ENCODE results near the gene PTPRN. TPM values are rescaled to one million over a fixed set of nuclear protein-coding genes. Genes with fewer than 3 reads are reported as not detected.

PTPRN gene
- total and polyA plus RNA-seq, 2 of the 4 experiments (the other 2 are of a cell fraction) = 5.2 to 22.0 TPM

- Histone ChIP-seq H3K4me3 (ENCODE audit: insufficient read depth, low read depth, low read length) (no peak overlapping the region), H2BK15ac (ENCODE audit: low read depth, low read length) (no peak overlapping the region), H3K4me2 (ENCODE audit: low read depth, low read length) (no peak overlapping the region), H3K79me1 (ENCODE audit: low read depth in 1 of 2, low read length in 2 of 2) (no peaks in the 10 kb centered on the region), H2BK120ac (ENCODE audit: low read depth, low read length) (no peak overlapping the region), H3K14ac (replicated peaks; ENCODE audit: low read depth, low read length) (no peak overlapping the region), H3K18ac (ENCODE audit: low read depth, low read length) (no peak overlapping the region), H3K23ac (ENCODE audit: low read depth, low read length) (no peak overlapping the region), H4K8ac (ENCODE audit: low read depth in 2 of 2, low read length in 2 of 2) (no peak overlapping the region), H2AFZ (replicated peaks; ENCODE audit: low read length, poor library complexity) (no peak overlapping the region), H3K9me3 (ENCODE audit: control insufficient read depth, insufficient read depth, low read length) (no peaks in the 10 kb centered on the region), H3K9me1 (ENCODE audit: insufficient read depth, low read length) (no peaks in the 10 kb centered on the region; the same call in 1 of the 2 replicates), H2BK5ac (ENCODE audit: low read depth, low read length, poor library complexity, severe bottlenecking) (no peak overlapping the region), H3K27ac (ENCODE audit: insufficient read depth, low read length) (no peak overlapping the region), H3K27me3 (ENCODE audit: control insufficient read depth, insufficient read depth, low read length) (peaks cover 47% of the 10 kb centered on the region), H2AK5ac (ENCODE audit: low read depth, low read length) (no peak overlapping the region), H3K56ac (ENCODE audit: extremely low read depth, insufficient read depth, low read length) (no peak overlapping the region), H2BK20ac (ENCODE audit: low read depth, low read length) (no peak overlapping the region), H4K20me1 (ENCODE audit: insufficient read depth, low read length) (no peaks in the 10 kb centered on the region), H3K36me3 (ENCODE audit: control insufficient read depth, insufficient read depth, low read length) (no peaks in the 10 kb centered on the region), H3K9ac (ENCODE audit: low read depth, low read length) (no peak overlapping the region), H4K91ac (ENCODE audit: insufficient read depth, low read depth, low read length) (no peak overlapping the region), H2AK9ac (replicated peaks; ENCODE audit: low read depth, low read length, poor library complexity) (no peak overlapping the region), H4K5ac (ENCODE audit: low read depth, low read length) (no peak overlapping the region), H3K4me1 (ENCODE audit: control insufficient read depth, insufficient read depth, low read length) (peaks cover 3% of the 10 kb centered on the region; the same call in 1 of the 2 replicates), H3K4ac (ENCODE audit: low read depth, low read length) (no peak overlapping the region)
- no peak for ATAC-seq (ENCODE audit: low read depth)
- no peak for DNase-seq
- no peak for TF ChIP-seq CHD1 (IDR thresholded peaks at IDR 0.05; ENCODE audit: low read depth, low read length)
- no peak for TF ChIP-seq FOS (IDR thresholded peaks at IDR 0.05; ENCODE audit: low read depth, low read length)
- no peak for TF ChIP-seq RFX5 (IDR thresholded peaks at IDR 0.05; ENCODE audit: low read depth, low read length)
- no peak for TF ChIP-seq USF2 (IDR thresholded peaks at IDR 0.05; ENCODE audit: low read depth, low read length)
- no peak for TF ChIP-seq POLR2A (IDR thresholded peaks at IDR 0.05; ENCODE audit: low read depth, low read length)
- no peak for TF ChIP-seq MXI1 (IDR thresholded peaks at IDR 0.05; ENCODE audit: borderline replicate concordance, low read depth, low read length)
- in situ Hi-C loops (cut with MboI; ENCODE audit: low sequenced_read_pairs) = no loop called here
- dilution Hi-C loops (cut with HindIII; ENCODE audit: low sequenced_read_pairs, unreplicated experiment) = no loop called here
- intact Hi-C loops (cut with micrococcal nuclease) = no loop called here
- POLR2A ChIA-PET (ENCODE audit: unreplicated experiment) = no interaction called here
- 83% methylated on average over 1 of the region's 4 CpGs; no CpG with 5 or more reads in 1 of the 2 experiments for WGBS, 2 experiments (ENCODE audit: extremely low coverage in 2 of 2, insufficient read length in 1 of 2)
- no TSS peak for BruUV-seq (replicated peaks)
- CTCF ChIA-PET = no interaction called here
Measured at GRCh38 chr2:219354582-219354981, 45.4 kb upstream of the PTPRN start.
